Measurements from ENCODE around the gene WFDC8.

The WFDC8 gene

GRCh38 chr20:45579184-45579583 is at the start of gene WFDC8:
TSS of gene WFDC8 (minus strand) at chr20:45579284. CDS start at chr20:45579247, 37 bp downstream.
- ChIA-PET CTCF (no interaction called here), POLR2A (ENCODE audit: low non-redundant PET) (interaction anchor here (0.6 kb wide), 1 partner anchor 221 kb away, joined by 3 read pairs; no protein-coding TSS in a partner anchor)
- TF ChIP-seq CTCF (conservative IDR thresholded peaks at IDR 0.05; ENCODE audit: low read depth): no peak

DNA sequence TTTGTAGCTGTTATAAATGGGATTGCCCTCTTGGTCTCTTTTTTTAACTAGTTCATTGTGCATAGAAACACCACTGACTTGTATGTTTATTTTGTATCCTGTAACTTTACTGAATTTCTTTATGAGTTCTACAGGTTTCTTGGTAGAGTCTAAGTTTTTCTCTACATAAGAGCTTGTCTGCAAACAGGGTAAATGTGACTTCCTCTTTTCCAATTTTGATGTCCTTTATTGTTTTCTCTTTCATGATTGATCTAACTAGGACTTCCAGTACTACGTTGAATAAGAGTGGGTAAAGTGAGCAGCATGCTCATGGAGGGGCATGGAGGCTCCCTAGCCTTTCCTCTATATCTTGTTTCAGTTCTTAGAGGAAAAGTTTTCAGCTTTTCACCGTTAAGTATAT is 47.5 kb upstream of the WFDC8 start:
- ChIA-PET POLR2A (ENCODE audit: low non-redundant PET) (interaction anchor here (0.6 kb wide), 1 partner anchor 61 kb away, joined by 6 read pairs; no protein-coding TSS in a partner anchor), CTCF (interaction anchor here (1.0 to 2.7 kb wide), 2 partner anchors 145 to 253 kb away, joined by 5 to 12 read pairs; no protein-coding TSS in a partner anchor)
- no peak for DNase-seq (ENCODE audit: low spot score)
- H3K27ac ChIP-seq: no peak overlapping the region
- TF ChIP-seq CTCF (conservative IDR thresholded peaks at IDR 0.05; ENCODE audit: low read depth): no peak

More at GRCh38 chr20:45579184-45579583, at the start of gene WFDC8:
- H3K27ac ChIP-seq: no peak within 1 kb of the TSS
- no peak for DNase-seq (ENCODE audit: low spot score)

DNA sequence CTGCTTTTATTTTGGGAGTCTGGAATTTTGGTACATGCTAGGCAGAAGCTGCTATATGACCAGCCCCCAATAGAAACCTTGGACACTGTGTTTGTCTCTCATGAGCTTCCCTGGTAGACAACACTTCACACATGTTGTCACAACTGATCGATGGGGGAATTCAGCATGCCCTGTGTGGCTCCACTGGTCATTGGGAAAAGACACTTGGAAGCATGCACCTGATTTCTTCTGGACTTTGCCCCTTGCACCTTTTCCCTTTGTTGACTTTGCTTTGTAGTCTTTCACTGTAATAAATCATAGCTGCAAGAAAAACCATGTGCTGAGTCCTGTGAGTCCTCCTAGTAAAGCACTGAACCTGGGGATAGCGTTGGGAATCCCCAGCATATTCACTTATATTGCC is 42.5 kb upstream of the WFDC8 start:
- POLR2A ChIA-PET (ENCODE audit: low non-redundant PET): no interaction called here
- DNase-seq (ENCODE audit: low spot score): no peak
- no peak for TF ChIP-seq CTCF (conservative IDR thresholded peaks at IDR 0.05; ENCODE audit: low read depth)
- no peak overlapping the region for H3K27ac ChIP-seq
- CTCF ChIA-PET: interaction anchor here (0.8 kb wide), 1 partner anchor 223 kb away, joined by 3 read pairs; no protein-coding TSS in a partner anchor

DNA sequence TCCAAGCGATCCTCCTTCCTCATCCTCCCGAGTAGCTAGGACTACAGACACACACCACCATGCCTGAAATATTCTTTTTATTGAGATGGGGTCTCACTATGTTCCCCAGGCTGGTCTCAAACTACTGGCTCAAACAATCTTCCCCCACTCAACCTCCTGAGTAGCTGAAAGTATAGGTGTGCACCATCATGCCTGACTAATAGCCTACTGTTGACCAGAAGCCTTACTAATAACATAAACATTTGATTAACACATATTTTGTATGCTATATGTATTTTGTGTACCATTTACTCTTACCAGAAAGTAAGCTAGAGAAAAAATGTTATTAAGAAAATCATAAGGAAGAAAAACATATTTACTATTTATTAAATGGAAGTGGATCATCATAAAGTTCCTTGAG is 38.5 kb upstream of the WFDC8 start:
- no peak for DNase-seq (ENCODE audit: low spot score)
- ChIA-PET CTCF (interaction anchor here (0.7 to 2.5 kb wide), 5 partner anchors 11 to 324 kb away, joined by 3 to 14 read pairs (median 4); partner anchors contain the start of gene WFDC10A), POLR2A (ENCODE audit: low non-redundant PET) (no interaction called here)
- no peak for TF ChIP-seq CTCF (conservative IDR thresholded peaks at IDR 0.05; ENCODE audit: low read depth)
- no peak overlapping the region for H3K27ac ChIP-seq

- ChIA-PET CTCF (interaction anchor here (0.7 kb wide), 1 partner anchor 826 kb away, joined by 4 read pairs; no protein-coding TSS in a partner anchor), POLR2A (ENCODE audit: low non-redundant PET) (no interaction called here)
- no peak for TF ChIP-seq CTCF (conservative IDR thresholded peaks at IDR 0.05; ENCODE audit: low read depth)
Measured at GRCh38 chr20:45612314-45612713, 33.2 kb upstream of the WFDC8 start.

GRCh38 chr20:45611054-45611453 is 32.0 kb upstream of the WFDC8 start:
- POLR2A ChIA-PET (ENCODE audit: low non-redundant PET): no interaction called here
- H3K27ac ChIP-seq: no peak overlapping the region
- CTCF ChIA-PET: interaction anchor here (0.6 kb wide), 1 partner anchor 109 kb away, joined by 4 read pairs; no protein-coding TSS in a partner anchor
- no peak for TF ChIP-seq CTCF (conservative IDR thresholded peaks at IDR 0.05; ENCODE audit: low read depth)
- DNase-seq (ENCODE audit: low spot score): peak; percentile 92

More at GRCh38 chr20:45612314-45612713, 33.2 kb upstream of the WFDC8 start:
- H3K27ac ChIP-seq: no peak overlapping the region
- DNase-seq (ENCODE audit: low spot score): no peak
